ENCODE results near the gene KIAA1217.

KIAA1217 gene

DNA sequence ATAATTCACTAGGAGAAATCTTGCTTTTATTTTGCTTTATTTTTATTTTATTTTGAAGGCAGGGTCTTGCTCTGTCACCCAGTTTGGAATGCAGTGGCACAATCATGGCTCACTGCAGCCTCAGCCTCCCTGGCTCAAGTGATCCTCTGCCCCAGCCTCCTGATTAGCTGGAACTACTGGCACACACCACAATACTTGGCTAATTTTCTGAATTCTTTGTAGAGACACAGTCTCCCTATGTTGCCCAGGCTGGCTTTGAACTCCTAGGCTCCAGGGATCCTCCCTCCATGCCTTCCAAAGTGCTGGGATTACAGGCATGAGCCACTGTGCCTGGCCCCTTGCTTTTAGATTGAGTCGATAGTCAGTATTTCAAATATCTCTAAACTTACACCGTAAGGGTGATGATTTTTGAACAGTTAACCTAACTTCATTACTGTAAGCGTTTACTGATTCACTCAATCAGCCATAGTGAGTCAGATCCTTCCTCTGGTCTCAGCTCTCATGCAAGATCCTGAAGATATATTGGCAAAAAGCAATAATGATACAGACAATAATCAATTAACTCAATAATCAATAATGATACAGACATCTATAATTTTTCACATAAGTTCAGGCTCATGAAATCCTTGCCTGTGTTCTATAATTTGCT is 239.5 kb downstream of the KIAA1217 start:
- no peak for DNase-seq

GRCh38 chr10:24449321-24449740 is 240.4 kb downstream of the KIAA1217 start:
- DNase-seq, result peak; percentile 70

DNA sequence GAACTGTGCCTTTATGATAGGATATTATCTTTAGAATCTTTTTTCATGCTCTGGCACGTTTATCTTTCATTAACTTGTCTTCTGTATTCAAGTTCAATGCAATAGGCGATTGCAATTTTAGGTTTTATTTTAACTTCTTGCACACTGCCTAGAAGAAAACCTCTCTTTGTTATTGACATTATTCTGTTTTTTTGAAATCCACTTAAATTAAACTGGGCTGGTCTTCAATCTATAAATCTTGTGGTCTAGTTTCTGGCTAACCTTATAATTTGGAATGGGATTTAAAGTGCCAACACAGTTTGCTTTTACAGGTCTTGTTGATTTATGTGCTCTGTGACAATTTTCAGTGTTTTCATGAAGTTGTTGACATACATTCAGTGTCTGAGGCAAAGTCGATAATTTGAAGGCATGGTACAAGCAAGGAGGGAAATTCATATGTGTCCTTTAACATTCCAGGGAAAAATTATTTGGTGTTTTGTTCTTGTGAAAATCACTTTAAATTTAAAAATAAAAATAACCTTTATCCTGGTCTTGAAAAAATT is 240.9 kb downstream of the KIAA1217 start:
- DNase-seq, result no peak

GRCh38 chr10:24451325-24451820 is 242.4 kb downstream of the KIAA1217 start:
- DNase-seq, result no peak

DNA sequence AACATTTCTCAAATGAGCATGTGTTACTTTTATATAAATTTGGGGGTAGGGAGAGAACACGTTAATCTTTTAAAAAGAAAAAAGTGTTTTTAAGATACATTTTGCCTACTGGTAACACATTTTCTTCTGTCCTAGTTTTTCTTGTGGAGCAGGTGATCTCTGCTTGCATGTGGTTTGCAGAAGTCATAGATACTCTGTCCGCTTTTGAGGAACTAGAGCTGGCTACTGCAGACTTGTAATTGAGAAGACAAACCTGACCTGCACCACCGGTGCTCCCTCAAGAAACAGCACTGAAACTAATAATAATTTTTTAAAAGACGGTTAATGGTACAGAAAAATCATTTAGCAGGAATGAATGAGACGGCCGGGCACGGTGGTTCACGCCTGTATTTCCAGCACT is 243.1 kb downstream of the KIAA1217 start:
- no peak for DNase-seq

DNA sequence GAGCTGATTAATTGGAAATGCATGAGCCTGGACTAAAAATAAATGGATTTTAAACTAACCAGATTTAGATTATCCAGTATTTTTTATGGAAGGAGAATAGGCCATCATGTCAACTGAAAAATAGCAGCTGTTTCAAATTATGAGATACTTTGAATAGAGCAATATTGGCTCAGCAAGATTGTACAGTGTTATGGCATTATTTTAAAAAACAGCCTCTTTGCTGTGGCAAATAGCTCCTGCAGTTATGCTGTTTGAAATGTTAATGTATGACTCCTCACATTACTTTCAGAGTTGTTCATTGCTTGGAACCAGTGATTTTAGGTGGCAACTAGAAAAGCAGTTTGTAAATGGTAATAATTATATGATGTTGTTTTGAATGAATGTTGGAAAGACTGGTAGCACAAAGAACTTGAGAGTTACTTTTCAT is 244.5 kb downstream of the KIAA1217 start:
- DNase-seq, result no peak

DNA sequence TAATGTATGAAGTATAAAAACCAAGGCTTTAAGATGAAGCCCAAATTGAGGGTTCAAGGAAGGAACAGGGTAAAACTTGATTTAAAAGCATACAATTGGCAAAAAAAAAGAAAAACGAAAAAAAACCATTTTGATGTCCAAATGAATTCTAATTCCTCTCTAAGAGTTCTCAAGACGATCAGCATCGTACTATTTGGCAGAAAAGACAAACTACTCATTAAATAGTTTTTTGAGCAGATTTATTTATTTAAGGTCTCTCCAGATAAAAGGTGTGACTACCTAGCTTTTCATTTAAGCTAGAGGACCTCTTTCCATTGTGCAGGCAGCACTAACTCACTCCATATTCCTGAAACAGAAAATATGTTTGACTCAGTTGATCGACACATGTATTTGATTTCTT is 245.0 kb downstream of the KIAA1217 start:
- DNase-seq, result no peak

DNA sequence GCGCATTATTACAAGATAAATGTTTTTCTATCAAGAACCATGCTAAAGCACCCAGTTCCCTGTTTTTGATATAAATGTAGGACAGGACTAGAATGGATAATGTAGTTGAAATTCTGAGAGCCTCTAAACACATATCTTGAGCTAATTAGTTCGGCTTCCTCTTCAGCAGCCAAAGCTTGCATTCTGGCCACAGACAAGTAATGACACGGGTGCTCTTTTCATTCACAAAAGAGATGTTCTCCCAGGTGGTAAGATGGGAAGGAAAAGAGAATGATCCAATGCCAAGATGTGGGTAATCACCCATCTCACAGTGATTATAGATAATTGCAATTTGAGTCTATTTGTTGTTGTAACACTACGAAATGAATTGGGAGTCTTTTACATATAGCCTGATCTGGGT is 246.5 kb downstream of the KIAA1217 start:
- DNase-seq, result no peak

GRCh38 chr10:24456322-24456721 is 247.4 kb downstream of the KIAA1217 start:
- DNase-seq, result no peak

DNA sequence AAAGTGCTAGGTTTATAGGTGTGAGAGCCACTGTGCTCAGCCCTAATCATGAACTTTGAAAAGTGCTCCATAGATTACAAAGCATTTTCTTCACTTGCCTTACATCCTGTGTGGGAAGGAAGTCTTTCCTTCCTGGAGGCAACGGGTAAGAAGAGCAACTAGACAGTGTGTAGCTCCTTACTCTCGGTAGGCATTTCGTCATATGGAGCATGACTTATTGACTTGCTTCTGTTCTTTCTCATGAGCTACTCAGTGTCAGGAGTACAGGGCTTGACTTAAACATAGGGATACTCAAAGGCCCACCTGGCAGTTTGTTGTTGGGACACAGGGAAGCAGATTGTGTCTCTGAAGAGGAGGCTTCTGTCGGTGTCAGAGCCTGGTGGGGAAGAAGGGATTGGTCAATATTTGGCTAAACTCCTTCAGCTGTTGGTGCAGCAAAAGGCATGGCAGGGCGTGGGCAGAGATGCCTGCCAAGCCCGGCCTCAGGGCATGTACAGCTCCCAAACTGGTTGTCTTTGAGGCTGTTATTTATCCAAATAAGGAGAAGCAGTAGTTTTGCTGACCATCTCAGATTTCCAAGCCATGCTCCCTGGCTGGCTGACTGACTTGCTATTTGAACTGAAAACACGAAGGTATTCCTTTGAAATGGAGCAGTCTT is 248.9 kb downstream of the KIAA1217 start:
- no peak for DNase-seq

DNA sequence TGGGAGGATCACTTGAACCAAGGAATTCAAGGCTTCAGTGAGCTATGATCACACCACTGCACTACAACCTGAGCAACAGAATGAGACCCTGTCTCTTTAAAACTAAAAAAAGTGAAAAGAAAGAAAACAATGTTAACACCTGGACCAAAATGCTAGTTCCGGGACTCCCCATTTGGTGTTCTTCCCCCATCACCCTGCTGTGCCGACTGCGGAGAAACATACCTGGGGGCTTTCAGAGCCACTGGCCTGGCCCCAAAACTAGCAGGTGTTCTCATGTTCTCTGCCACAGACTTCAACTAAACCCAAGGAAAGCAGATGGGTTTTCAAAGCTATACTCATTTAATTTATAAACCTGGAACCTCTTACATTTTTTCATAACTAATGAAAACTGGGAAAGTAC is 250.9 kb downstream of the KIAA1217 start:
- DNase-seq, result no peak

DNA sequence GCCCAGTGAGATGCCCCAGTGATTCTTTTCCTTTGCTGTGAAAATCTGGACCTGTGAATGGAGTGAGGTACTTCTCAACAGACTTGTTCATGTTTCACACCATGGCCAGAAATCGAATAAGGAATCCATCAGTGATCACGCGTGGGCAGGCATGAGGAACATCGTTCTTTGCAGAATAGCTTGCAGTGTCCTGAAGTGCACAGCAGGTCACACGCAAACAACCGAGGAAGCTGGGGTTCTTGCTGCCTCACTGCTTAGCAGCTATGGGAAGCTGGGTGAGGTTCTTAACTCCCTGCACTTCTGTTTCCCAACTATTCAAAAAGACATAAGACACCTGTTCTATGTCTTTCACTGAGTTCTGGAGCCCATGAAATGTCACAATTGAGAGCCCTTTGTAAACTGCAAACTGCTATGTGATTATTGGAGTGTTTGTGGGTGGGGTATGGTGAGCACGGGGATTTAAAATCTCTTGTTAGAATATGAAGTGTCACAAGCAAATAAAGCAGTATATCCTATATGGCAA is 253.4 kb downstream of the KIAA1217 start:
- DNase-seq, result no peak

DNA sequence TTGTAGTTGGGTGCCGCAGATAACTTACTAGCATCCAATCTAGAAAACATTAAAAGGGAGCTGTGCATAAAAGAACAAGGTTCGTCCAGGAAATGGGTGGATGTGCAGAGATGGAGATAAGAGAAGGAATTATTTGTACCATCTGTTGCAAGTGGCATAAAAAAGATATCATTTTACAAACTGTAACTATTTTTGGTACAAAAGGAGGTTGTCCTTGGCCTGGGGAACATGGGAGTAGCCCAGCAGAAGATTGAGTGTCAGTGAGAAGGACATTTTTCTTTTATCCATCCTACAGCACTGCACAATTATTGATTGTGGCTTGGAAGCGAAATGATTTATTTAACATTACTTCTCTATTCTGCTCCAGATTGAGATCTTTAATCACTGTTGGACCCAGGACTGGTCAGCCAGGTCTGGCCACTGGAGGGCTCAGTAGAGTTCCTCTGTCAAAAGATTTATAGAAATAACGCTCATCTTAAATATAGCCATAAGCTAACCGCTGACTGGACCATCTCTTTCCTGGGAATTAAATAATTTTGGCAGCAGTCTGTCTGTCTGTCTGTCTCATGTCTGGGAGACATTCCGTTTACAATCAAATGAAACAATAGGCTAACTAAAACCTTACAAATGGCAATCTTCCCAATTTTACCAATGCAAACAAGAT is 254.1 kb downstream of the KIAA1217 start:
- DNase-seq, result no peak

DNA sequence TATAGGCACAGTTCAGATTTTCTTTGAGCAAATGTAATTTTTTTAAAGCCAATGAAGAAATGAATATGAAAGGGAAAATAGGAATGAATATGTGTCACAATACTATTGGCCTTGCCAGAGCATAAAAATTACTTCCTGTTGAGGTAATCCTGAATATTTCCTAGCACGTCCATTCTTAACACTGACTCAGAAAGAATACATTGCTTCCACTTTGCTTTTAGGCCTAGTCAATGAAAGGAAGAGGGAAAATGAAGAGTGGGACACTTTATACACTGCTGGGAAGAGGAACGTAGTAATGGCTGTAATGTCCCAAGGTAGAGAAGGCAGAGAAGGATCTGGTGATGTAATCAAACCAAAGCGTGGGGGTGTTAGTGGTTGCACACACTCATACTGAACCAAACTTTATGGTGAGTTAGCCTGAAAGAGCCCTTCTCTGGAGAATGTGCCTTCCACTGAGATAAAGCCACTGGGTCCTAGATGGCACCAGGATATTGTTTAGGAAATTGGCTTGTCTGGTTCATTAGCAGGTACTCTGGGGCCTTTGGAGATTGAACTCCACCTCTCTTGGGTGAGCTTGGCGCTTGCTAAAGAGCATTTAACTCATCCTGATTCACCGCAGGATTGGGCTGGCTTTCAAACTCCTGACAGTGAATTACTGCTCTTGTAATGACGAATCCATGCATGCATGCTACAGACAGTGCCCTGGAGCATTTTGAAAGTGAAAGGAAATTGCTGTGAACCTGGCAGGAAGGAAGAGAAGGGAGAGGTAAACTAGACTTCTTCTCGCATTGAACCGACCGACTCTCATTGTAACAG is 254.9 kb downstream of the KIAA1217 start:
- DNase-seq, result peak; percentile 84

GRCh38 chr10:24465124-24465874 is 256.4 kb downstream of the KIAA1217 start:
- DNase-seq, result no peak

DNA sequence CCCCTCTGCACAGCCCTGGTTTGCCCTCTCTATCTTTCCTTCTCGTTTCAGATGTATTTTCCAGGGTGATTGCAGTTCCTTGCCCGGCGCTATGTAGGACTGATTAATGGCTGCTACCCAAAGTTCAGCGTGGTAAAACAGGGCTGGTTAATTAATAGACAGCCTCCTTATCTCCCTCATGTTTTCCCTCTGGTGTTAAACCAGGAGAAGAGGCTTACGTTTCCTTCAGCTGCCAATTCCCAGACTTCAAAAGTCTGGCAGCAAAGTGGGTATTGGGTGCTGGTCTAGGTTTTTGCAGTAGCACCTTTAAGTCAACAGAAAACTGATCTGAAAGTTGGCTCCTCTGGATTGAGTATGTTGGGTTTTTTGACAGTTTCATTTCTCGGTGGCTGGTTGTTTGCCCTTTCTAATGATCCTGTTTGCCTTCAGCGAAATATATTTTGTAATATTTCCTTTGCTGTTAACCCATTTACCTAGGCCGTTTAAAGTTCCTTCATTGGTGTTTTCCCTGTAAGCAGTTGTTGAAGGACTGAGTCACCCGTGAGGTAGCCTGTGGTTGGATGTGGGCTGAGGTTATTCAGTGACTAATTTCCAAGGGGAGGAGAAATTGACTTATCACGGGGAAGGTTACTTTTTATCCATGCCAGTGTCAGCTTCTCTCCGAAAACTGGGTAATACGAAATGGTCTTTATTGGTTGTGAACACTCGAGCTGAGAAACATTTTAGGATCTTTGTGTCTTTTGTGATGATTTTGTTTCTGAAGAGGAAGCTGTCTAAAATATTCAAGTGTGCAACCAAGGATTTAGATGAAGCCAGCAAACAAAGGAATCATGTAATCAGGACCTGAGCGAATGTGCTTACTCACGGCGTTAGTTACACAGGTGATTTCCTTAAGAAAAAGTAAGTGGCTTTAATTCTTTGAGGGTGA is 257.2 kb downstream of the KIAA1217 start:
- DNase-seq, result peak; percentile 89

DNA sequence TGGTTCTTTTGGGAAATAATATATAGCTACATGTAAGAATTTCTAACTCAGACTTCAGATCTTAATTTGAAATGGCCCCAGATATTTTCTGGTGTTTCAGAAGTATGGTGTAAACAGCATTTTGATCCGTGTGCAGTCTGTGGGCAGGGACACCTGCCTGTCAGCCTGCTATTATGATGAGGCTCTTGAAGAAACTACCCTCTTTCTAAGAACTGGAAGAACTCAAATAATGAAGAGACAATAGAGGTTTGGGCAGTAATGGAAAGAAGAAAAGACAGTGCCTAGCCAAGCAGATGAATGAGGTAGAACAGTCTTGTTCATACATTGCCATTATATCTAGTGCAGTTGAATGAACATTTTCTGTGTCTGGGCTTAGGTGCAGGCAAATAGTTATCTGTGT is 258.2 kb downstream of the KIAA1217 start:
- no peak for DNase-seq

GRCh38 chr10:24467605-24468004 is 258.7 kb downstream of the KIAA1217 start:
- DNase-seq, result no peak

DNA sequence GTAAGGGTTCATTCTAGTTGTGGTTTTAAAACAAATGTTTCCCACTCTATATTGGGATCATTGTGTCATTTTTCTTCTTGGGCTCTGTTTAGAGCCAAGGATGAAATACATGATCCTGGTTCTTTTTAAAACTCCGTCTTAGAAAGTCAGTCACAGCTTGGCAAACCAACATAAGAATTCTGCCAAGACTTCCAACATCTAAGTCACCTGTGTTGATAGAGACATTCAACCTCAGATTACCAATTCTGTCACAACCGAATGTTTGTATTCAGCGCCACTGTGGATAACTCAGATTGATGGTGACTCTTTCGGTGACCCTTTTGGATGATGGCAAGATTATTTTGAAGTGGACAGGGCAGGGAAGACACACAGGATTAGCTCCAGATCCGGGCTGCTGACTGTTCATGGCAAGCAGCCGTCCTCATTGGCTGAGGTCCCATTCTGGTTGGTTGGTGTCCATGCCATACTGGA is 259.4 kb downstream of the KIAA1217 start:
- DNase-seq, result no peak

DNA sequence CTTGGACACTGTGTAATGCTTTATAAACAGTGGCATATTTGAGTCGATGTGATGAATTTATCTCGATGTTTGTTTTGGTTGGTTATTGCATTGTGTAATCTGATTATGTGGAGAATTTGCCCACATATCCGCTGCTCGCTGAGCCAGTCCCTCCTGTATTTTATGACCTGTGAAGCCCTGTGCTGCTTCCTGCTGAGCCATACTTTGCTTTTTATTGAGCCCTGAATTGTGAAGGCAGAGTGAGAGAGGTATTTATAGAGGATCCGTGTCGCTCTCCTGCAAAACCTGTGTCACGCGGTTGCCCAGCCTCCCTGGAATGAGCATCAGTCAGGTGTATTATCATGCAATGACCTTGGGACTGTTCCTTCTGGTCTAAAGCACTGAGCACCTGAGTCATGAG is 261.1 kb downstream of the KIAA1217 start:
- DNase-seq, result no peak

GRCh38 chr10:24475598-24475997 is 266.7 kb downstream of the KIAA1217 start:
- no peak for DNase-seq

Measured in activated CD4-positive, alpha-beta T cell treated with anti-CD3 and anti-CD28 coated beads, Interleukin-2, amount 50 U/mL, for 16 hours (primary cell).